ENCODE results near the gene LTN1.

The LTN1 gene

GRCh38 chr21:28884481-28884880, 108.2 kb downstream of the LTN1 start:
- DNase-seq (ENCODE audit: low spot score), result no peak

GRCh38 chr21:28883931-28884330, 108.7 kb downstream of the LTN1 start:
- DNase-seq (ENCODE audit: low spot score), result no peak

- no peak for DNase-seq (ENCODE audit: low spot score)
Measured at GRCh38 chr21:28882345-28882744, 110.3 kb downstream of the LTN1 start.
